SK-N-SH (cell line): Measurements from ENCODE around the gene PAFAH1B1. TPM values are rescaled to one million over a fixed set of nuclear protein-coding genes. Genes with fewer than 3 reads are reported as not detected.
"Not testable (repeated sequence)": the region's sequence is repeated elsewhere in the genome, so short reads cannot be mapped to it uniquely, and the experiment has no call there.

Experiments
- CTCF ChIA-PET: fragments of 300-600, 350-600 bp; formaldehyde crosslinking; extraction: SDS; loops from one replicate; lab custom pipeline; 2021; lab: Yijun Ruan, JAX
- POLR2A ChIA-PET: fragments of 350-600 bp; sonication (Branson Sonifier 250); formaldehyde crosslinking; extraction: SDS; loops from one replicate; lab custom pipeline; 2020; ENCODE audit warnings: antibody characterized with exemption, inconsistent platforms; lab: Yijun Ruan, JAX
- DNase-seq: peaks from one replicate; pipeline ENCODE4 v3.0.0; 2012
- H2AFZ ChIP-seq: fragments of 200-600 bp; sonication (generic); 2 replicates; pipeline ENCODE4 v1.8.1; 2016; ENCODE audit warnings: antibody characterized with exemption, mild to moderate bottlenecking, low read depth
- H3F3A ChIP-seq: fragments of 200-600 bp; sonication (generic); replicated peaks from 2 replicates; pipeline ENCODE3; 2016; ENCODE audit warnings: antibody characterized with exemption, mild to moderate bottlenecking; ENCODE audit not compliant: insufficient read depth
- H3K27ac ChIP-seq, 2 experiments: fragments of 200-500 bp in 1 of 2; fragments of 200-600 bp in 1 of 2; sonication (Bioruptor generic) in 1 of 2; sonication (generic), shearing (Covaris generic) in 1 of 2; 2 replicates each; pipeline versions ENCODE4 v1.5.1 to v1.6.1; 2014 to 2016; ENCODE audit warnings: low read depth in 2 of 2, inconsistent platforms in 1 of 2, low read length in 1 of 2, mild to moderate bottlenecking in 1 of 2, mixed read lengths in 1 of 2
- H3K27me3 ChIP-seq: fragments of 200-600 bp; sonication (generic), shearing (Covaris generic); 2 replicates; pipeline ENCODE4 v1.6.1; 2016; ENCODE audit warnings: mixed run types; ENCODE audit not compliant: insufficient read depth
- H3K36me3 ChIP-seq, 2 experiments: fragments of 200-500 bp in 1 of 2; fragments of 200-600 bp in 1 of 2; sonication (Bioruptor generic) in 1 of 2; sonication (generic) in 1 of 2; replicated peaks in 1 of 2; 2 replicates each; pipeline versions ENCODE3 to v1.5.1; 2014 to 2016; ENCODE audit warnings: low read length in 1 of 2, mild to moderate bottlenecking in 1 of 2; ENCODE audit not compliant: insufficient read depth in 2 of 2, control insufficient read depth in 1 of 2
- H3K4me1 ChIP-seq, 2 experiments: fragments of 200-500 bp in 1 of 2; fragments of 200-600 bp in 1 of 2; sonication (Bioruptor generic) in 1 of 2; sonication (generic), shearing (Covaris generic) in 1 of 2; 2 replicates each; pipeline versions ENCODE4 v1.5.1 to v1.6.1; 2014 to 2016; ENCODE audit warnings: low read depth in 1 of 2, low read length in 1 of 2, mixed run types in 1 of 2; ENCODE audit not compliant: insufficient read depth in 2 of 2, control insufficient read depth in 1 of 2
- H3K4me2 ChIP-seq: fragments of 200-600 bp; sonication (generic), shearing (Covaris generic); 2 replicates; pipeline ENCODE4 v1.6.1; 2017; ENCODE audit warnings: mixed run types
- H3K4me3 ChIP-seq, 2 experiments: fragments of 200-500 bp in 1 of 2; fragments of 200-600 bp in 1 of 2; sonication (Bioruptor generic) in 1 of 2; sonication (generic), shearing (Covaris generic) in 1 of 2; 2 replicates each; pipeline versions ENCODE4 v1.5.1 to v1.8.1; 2014 to 2016; ENCODE audit warnings: low read depth in 2 of 2, inconsistent platforms in 1 of 2, low read length in 1 of 2, mild to moderate bottlenecking in 1 of 2, mixed read lengths in 1 of 2, moderate library complexity in 1 of 2
- H3K79me2 ChIP-seq: fragments of 200-600 bp; sonication (generic); 2 replicates; pipeline ENCODE4 v1.8.1; 2017; ENCODE audit warnings: mild to moderate bottlenecking; ENCODE audit not compliant: insufficient read depth
- H3K9ac ChIP-seq: fragments of 200-600 bp; sonication (generic); 2 replicates; pipeline ENCODE4 v1.6.1; 2017; ENCODE audit warnings: mixed run types
- H3K9me2 ChIP-seq: fragments of 200-600 bp; sonication (generic); 2 replicates; pipeline ENCODE4 v1.6.1; 2017; ENCODE audit warnings: mixed run types
- H3K9me3 ChIP-seq: fragments of 200-600 bp; sonication (generic); 2 replicates; pipeline ENCODE4 v1.6.1; 2017; ENCODE audit warnings: mixed run types, mild to moderate bottlenecking, moderate library complexity
- H4K20me1 ChIP-seq: fragments of 200-600 bp; sonication (generic); 2 replicates; pipeline ENCODE4 v1.6.1; 2017; ENCODE audit warnings: mild to moderate bottlenecking, mixed run types; ENCODE audit not compliant: insufficient read depth
- FOSL2 ChIP-seq: IDR thresholded peaks from 2 replicates; pipeline ENCODE4 v1.4.0; 2012; ENCODE audit warnings: low read depth, mild to moderate bottlenecking, moderate library complexity, borderline replicate concordance
- IRF3 ChIP-seq: fragments of 150-350 bp; IDR thresholded peaks from 2 replicates; pipeline ENCODE4 v1.6.1; 2016; ENCODE audit warnings: mild to moderate bottlenecking, low read depth, low read length
- JUND ChIP-seq: IDR thresholded peaks from 2 replicates; pipeline ENCODE4 v1.4.0; 2012
- MEF2A ChIP-seq: IDR thresholded peaks from 2 replicates; pipeline ENCODE4 v1.4.0; 2012; ENCODE audit warnings: low read depth, borderline replicate concordance
- NRF1 ChIP-seq: IDR thresholded peaks from 2 replicates; pipeline ENCODE4 v1.6.1; 2012; ENCODE audit warnings: low read depth, mild to moderate bottlenecking, low read length
- SMC3 ChIP-seq: IDR thresholded peaks from 2 replicates; pipeline ENCODE4 v1.6.1; 2012; ENCODE audit warnings: low read depth, low read length, improper control_type of control experiment
- TAF1 ChIP-seq: IDR thresholded peaks from 2 replicates; pipeline ENCODE4 v1.6.1; 2012; ENCODE audit warnings: low read depth, mild to moderate bottlenecking, low read length, moderate library complexity, borderline replicate concordance
- TCF12 ChIP-seq: IDR thresholded peaks from 2 replicates; pipeline ENCODE4 v1.4.0; 2012
- USF1 ChIP-seq: IDR thresholded peaks from 2 replicates; pipeline ENCODE4 v1.4.0; 2012; ENCODE audit warnings: low read depth, borderline replicate concordance
- WGBS: methylation state at CpG from one replicate; pipeline ENCODE4 v1.1.6; 2017; ENCODE audit warnings: low lambda C conversion rate; 5-methylcytosine and 5-hydroxymethylcytosine counted together
- polyA plus RNA-seq, 3 experiments: library from polyadenylated mRNA; depleted of rRNA; stranded (reverse); fragments of >200 nt; gene quantifications; 2 replicates each; pipeline ENCODE4 v1.2.3, GENCODE V29; 2012

PAFAH1B1 gene
- polyA plus RNA-seq, 1 of the 3 experiments (the other 2 are of a cell fraction) = 37.3 TPM

- Histone ChIP-seq H3K79me2 (peaks cover 100% of the 10 kb centered on the region), H3K27ac (no peak overlapping the region), H3K4me2 (no peak overlapping the region), H3K9me3 (no peaks in the 10 kb centered on the region)
- DNase-seq = no peak
- CTCF ChIA-PET = no interaction called here
- TF ChIP-seq USF1 (no peak), TAF1 (no peak), NRF1 (no peak), JUND (no peak), TCF12 (no peak), MEF2A (no peak), IRF3 (no peak), SMC3 (no peak), FOSL2 (no peak)
- TF ChIP-seq, all 33 proteins: peak for 0
- Histone ChIP-seq H2AFZ (no peak overlapping the region), H3K4me3 (no peak overlapping the region), H3F3A (peaks cover 8% of the 10 kb centered on the region), H3K36me3 (peaks cover 0 to 29% of the 10 kb centered on the region in 2 experiments), H3K9ac (no peak overlapping the region), H3K27me3 (no peaks in the 10 kb centered on the region), H3K4me1 (no peaks in the 10 kb centered on the region), H3K9me2 (no peaks in the 10 kb centered on the region), H4K20me1 (peaks cover 99% of the 10 kb centered on the region)
- WGBS = 95% methylated on average over 10 of the region's 10 CpGs
- POLR2A ChIA-PET = no interaction called here
Observed at GRCh38 chr17:2624292-2624731, 30.9 kb downstream of the PAFAH1B1 start.

GRCh38 chr17:2626626-2627219, 33.3 kb downstream of the PAFAH1B1 start:
- H3F3A ChIP-seq, H3K9ac ChIP-seq, H3K27ac ChIP-seq, H3K27me3 ChIP-seq, H3K4me3 ChIP-seq, H3K9me3 ChIP-seq, H2AFZ ChIP-seq, H3K4me2 ChIP-seq, POLR2A ChIA-PET, H3K9me2 ChIP-seq, H3K4me1 ChIP-seq, DNase-seq: not testable (repeated sequence)
- WGBS = 95% methylated on average over 7 of the region's 7 CpGs
- Histone ChIP-seq H4K20me1 (peaks cover 100% of the 10 kb centered on the region), H3K79me2 (peaks cover 100% of the 10 kb centered on the region), H3K36me3 (peaks cover 0 to 15% of the 10 kb centered on the region in 2 experiments)
- CTCF ChIA-PET = interaction anchor here (1.0 kb wide), 1 partner anchor 128 kb away, joined by 3 read pairs; no protein-coding TSS in a partner anchor

- peaks cover 100% of the 10 kb centered on the region for H4K20me1 ChIP-seq
- not testable (repeated sequence) for H3K36me3 ChIP-seq
Observed at GRCh38 chr17:2628922-2629321, 35.5 kb downstream of the PAFAH1B1 start.

More at GRCh38 chr17:2628922-2629321, 35.5 kb downstream of the PAFAH1B1 start:
- peaks cover 100% of the 10 kb centered on the region for H3K79me2 ChIP-seq
- POLR2A ChIA-PET, H2AFZ ChIP-seq, H3K27ac ChIP-seq, H3K4me2 ChIP-seq, H3K4me1 ChIP-seq, H3K9ac ChIP-seq, H3K27me3 ChIP-seq, DNase-seq, H3K9me3 ChIP-seq, H3F3A ChIP-seq, H3K4me3 ChIP-seq, CTCF ChIA-PET, H3K9me2 ChIP-seq: not testable (repeated sequence)
- WGBS = 94% methylated on average over 2 of the region's 2 CpGs
